A673 (cell line): Measurements from ENCODE around the gene SYNGR3. TPM values are rescaled to one million over a fixed set of nuclear protein-coding genes. Genes with fewer than 3 reads are reported as not detected.

ENCODE experiments used
- BruUV-seq: library from RNA; stranded (reverse); fragments of 400-500 nt; replicated peaks from 2 replicates; lab custom pipeline; 2021; lab: Mats Ljungman, UMichigan
- CTCF ChIA-PET: fragments of 300-600 bp; sonication (Branson Sonifier 250); formaldehyde crosslinking; loops from one replicate; lab custom pipeline; 2022; ENCODE audit warnings: antibody characterized with exemption; lab: Charles Lee
- POLR2A ChIA-PET: fragments of 300-600 bp; sonication (Branson Sonifier 250); formaldehyde crosslinking; loops from one replicate; lab custom pipeline; 2022; ENCODE audit warnings: antibody characterized with exemption; ENCODE audit not compliant: low non-redundant PET; lab: Charles Lee
- DNase-seq: peaks from one replicate; pipeline ENCODE4 v3.0.0-alpha.2; 2015; ENCODE audit warnings: low spot score
- H3K27ac ChIP-seq: fragments of 200-600 bp; sonication (generic); 2 replicates; pipeline ENCODE4 v1.5.1; 2016; ENCODE audit warnings: mixed run types, low read depth, mild to moderate bottlenecking, mixed read lengths, antibody characterized with exemption, low read length; ENCODE audit not compliant: poor library complexity, severe bottlenecking
- H3K27me3 ChIP-seq: fragments of 200-600 bp; sonication (generic); replicated peaks from 2 replicates; pipeline ENCODE4 v1.6.1; 2017; ENCODE audit warnings: mixed run types, low read depth, mild to moderate bottlenecking, mixed read lengths, antibody characterized with exemption, low read length; ENCODE audit not compliant: insufficient read depth, poor library complexity
- H3K36me3 ChIP-seq: fragments of 200-600 bp; sonication (generic); 2 replicates; pipeline ENCODE4 v1.6.1; 2016; ENCODE audit warnings: mixed run types, mild to moderate bottlenecking, mixed read lengths, antibody characterized with exemption, low read length; ENCODE audit not compliant: insufficient read depth, poor library complexity, severe bottlenecking
- H3K4me1 ChIP-seq: fragments of 200-600 bp; sonication (generic); 2 replicates; pipeline ENCODE4 v1.6.1; 2017; ENCODE audit warnings: mixed run types, mild to moderate bottlenecking, mixed read lengths, antibody characterized with exemption, low read length; ENCODE audit not compliant: insufficient read depth, poor library complexity, severe bottlenecking
- H3K4me3 ChIP-seq: fragments of 200-600 bp; sonication (generic); 2 replicates; pipeline ENCODE4 v1.5.1; 2016; ENCODE audit warnings: low read depth, mixed run types, mild to moderate bottlenecking, mixed read lengths, low read length; ENCODE audit not compliant: poor library complexity, severe bottlenecking
- H3K9me3 ChIP-seq: fragments of 200-600 bp; sonication (generic); 2 replicates; pipeline ENCODE4 v1.6.1; 2016; ENCODE audit warnings: mixed run types, low read depth, mild to moderate bottlenecking, mixed read lengths, antibody characterized with exemption, low read length; ENCODE audit not compliant: poor library complexity, severe bottlenecking
- EZH2 ChIP-seq: fragments of 200-600 bp; sonication (generic); IDR thresholded peaks from 2 replicates; pipeline ENCODE4 v1.6.1; 2017; ENCODE audit warnings: borderline replicate concordance, low read depth, mild to moderate bottlenecking, mixed read lengths, antibody characterized with exemption, low read length; ENCODE audit not compliant: poor library complexity, severe bottlenecking
- intact Hi-C: fragments of 100-400 bp; cut with micrococcal nuclease; formaldehyde crosslinking; loops from one replicate; pipeline ENCODE4 v1.10.0; 2022; ENCODE audit not compliant: unreplicated experiment
- total RNA-seq: library from RNA; stranded (reverse); gene quantifications from 2 replicates; pipeline ENCODE4 v1.2.3, GENCODE V29; 2021
- TF ChIP-seq, protein P1 (sequence below): fragments of 300-800, 200-600 bp; sonication (generic); conservative IDR thresholded peaks from 2 replicates; pipeline ENCODE4 v1.5.1; 2017; ENCODE audit warnings: low read depth, mild to moderate bottlenecking, antibody characterized with exemption, low read length, moderate library complexity, mixed read lengths

Gene SYNGR3
- total RNA-seq, 1 experiment from 2014 or later: 1.4 TPM

DNA sequence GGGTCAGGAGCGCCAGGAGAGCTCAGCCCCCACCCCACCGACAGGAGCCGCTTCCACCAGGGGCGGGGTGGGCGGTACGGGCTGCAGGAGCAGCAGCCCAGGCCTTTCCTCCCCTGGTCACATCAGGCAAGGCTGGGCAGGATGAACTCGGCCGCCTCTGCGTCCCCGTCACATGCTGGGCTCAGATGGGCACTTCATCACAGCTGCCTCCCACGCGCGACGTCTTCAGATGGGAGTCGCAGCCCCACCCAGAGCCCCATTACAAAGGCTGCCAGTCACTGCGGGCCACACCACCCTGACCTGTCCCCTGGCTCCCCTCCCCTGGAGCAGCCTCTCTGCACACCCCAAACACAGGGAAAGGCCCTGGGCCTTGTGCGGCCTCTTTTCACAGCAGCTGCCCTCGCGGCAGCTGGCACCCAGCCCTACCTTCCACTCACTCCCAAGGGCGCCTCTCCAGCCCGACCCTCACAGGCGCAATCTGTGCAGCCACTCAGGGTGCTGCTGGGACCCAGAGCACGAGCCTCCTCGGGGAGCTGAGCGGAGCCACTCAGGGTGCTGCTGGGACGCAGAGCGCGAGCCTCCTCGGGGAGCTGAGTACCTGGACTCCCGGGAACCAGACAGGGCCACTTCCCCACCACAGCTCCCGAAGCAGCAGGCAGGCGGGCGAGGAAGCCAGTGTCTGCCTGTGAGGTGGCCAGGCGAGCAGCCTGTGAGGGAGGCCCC lies 15.2 kb downstream of the SYNGR3 start:
- DNase-seq: no peak
- TF ChIP-seq EZH2: no peak
- TF ChIP-seq, protein P1, sequence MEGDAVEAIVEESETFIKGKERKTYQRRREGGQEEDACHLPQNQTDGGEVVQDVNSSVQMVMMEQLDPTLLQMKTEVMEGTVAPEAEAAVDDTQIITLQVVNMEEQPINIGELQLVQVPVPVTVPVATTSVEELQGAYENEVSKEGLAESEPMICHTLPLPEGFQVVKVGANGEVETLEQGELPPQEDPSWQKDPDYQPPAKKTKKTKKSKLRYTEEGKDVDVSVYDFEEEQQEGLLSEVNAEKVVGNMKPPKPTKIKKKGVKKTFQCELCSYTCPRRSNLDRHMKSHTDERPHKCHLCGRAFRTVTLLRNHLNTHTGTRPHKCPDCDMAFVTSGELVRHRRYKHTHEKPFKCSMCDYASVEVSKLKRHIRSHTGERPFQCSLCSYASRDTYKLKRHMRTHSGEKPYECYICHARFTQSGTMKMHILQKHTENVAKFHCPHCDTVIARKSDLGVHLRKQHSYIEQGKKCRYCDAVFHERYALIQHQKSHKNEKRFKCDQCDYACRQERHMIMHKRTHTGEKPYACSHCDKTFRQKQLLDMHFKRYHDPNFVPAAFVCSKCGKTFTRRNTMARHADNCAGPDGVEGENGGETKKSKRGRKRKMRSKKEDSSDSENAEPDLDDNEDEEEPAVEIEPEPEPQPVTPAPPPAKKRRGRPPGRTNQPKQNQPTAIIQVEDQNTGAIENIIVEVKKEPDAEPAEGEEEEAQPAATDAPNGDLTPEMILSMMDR: no peak
- peaks cover 38% of the 10 kb centered on the region for H3K4me1 ChIP-seq
- peak overlapping the region; percentile 37 for H3K27ac ChIP-seq
- POLR2A ChIA-PET: no interaction called here
- no peaks in the 10 kb centered on the region for H3K27me3 ChIP-seq
- peaks cover 35% of the 10 kb centered on the region for H3K36me3 ChIP-seq
- no peaks in the 10 kb centered on the region for H3K9me3 ChIP-seq
- no TSS peak for BruUV-seq
- CTCF ChIA-PET: interaction anchor here (0.5 to 1.2 kb wide), 3 partner anchors 24 to 136 kb away, joined by 6 to 9 read pairs (median 7); partner anchors contain the start of gene NOXO1
- H3K4me3 ChIP-seq: no peak overlapping the region
- intact Hi-C loops: loop anchor here (1.0 to 10.0 kb wide), 2 partner anchors 135 to 210 kb away; partner anchors contain the start of genes BRICD5 and PGP

DNA sequence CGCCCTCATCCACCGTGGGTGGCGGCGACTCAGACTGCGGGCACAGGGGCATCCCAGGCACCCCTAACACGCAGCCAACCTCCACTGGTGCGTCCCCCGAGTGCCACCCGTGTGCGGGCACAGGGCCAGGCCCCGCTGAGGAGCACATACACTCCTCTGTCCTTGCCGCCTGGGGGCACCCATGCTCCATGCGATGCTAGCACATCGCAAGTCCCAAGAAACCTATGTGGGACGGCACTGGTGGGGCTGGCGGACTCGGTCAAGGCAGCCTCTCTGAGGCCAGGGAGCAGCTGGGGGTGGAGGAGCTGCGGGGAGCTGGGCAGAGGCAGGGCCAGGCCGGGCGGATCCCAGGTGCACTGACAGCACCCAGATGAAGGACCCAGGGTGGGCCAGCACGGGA lies 15.9 kb downstream of the SYNGR3 start:
- peaks cover 43% of the 10 kb centered on the region for H3K4me1 ChIP-seq
- no peaks in the 10 kb centered on the region for H3K9me3 ChIP-seq
- peaks cover 30% of the 10 kb centered on the region for H3K36me3 ChIP-seq
- H3K27me3 ChIP-seq: no peaks in the 10 kb centered on the region
- DNase-seq: peak; percentile 80
- intact Hi-C loops: loop anchor here (1.0 to 10.0 kb wide), 2 partner anchors 135 to 209 kb away; partner anchors contain the start of genes BRICD5 and PGP
- BruUV-seq: no TSS peak
- no peak for TF ChIP-seq EZH2
- TF ChIP-seq, protein P1: peak; percentile 71
- peak overlapping the region; percentile 37 for H3K27ac ChIP-seq
- H3K4me3 ChIP-seq: no peak overlapping the region
- ChIA-PET POLR2A (no interaction called here), CTCF (interaction anchor here (0.9 to 1.2 kb wide), 2 partner anchors 24 to 135 kb away, joined by 6 to 7 read pairs; partner anchors contain the start of gene NOXO1)

GRCh38 chr16:2006317-2006716 lies 16.5 kb downstream of the SYNGR3 start:
- H3K36me3 ChIP-seq: peaks cover 24% of the 10 kb centered on the region
- H3K9me3 ChIP-seq: no peaks in the 10 kb centered on the region
- CTCF ChIA-PET: interaction anchor here (1.2 kb wide), 1 partner anchor 134 kb away, joined by 7 read pairs; no protein-coding TSS in a partner anchor
- no TSS peak for BruUV-seq
- no peak for DNase-seq
- H3K4me3 ChIP-seq: no peak overlapping the region
- no peaks in the 10 kb centered on the region for H3K27me3 ChIP-seq
- H3K27ac ChIP-seq: no peak overlapping the region
- POLR2A ChIA-PET: no interaction called here
- no peak for TF ChIP-seq EZH2
- TF ChIP-seq, protein P1: no peak
- H3K4me1 ChIP-seq: peaks cover 46% of the 10 kb centered on the region
- intact Hi-C loops: loop anchor here (10.0 kb wide), 1 partner anchor 208 kb away; the partner anchor contains the start of genes BRICD5 and PGP
